Measurements from ENCODE around the gene C11orf54. TPM values are rescaled to one million over a fixed set of nuclear protein-coding genes. Genes with fewer than 3 reads are reported as not detected.

Gene C11orf54
- polyA plus RNA-seq, 3 donors, result 8.3 to 23.6 (median 14.1) TPM

GRCh38 chr11:93775289-93775688 is 33.8 kb downstream of the C11orf54 start:
- H3K36me3 ChIP-seq (replicated peaks in 1 of 2; ENCODE audit: control insufficient read depth in 1 of 2, insufficient read depth in 2 of 2, low read length in 2 of 2), result no peaks in the 10 kb centered on the region
- Mint-ChIP-seq H3K4me1 (peaks cover 13% of the 10 kb centered on the region), H3K4me3 (no peak overlapping the region), H3K27ac (peak overlapping the region in 3 of 7 donors; percentile 63 to 86 (median 70)), H3K27me3 (ENCODE audit: low read depth in 3 of 3) (no peaks in the 10 kb centered on the region), H3K36me3 (peaks cover 0 to 1% of the 10 kb centered on the region in 2 donors), H3K9me3 (peaks cover 7 to 13% (median 10%) of the 10 kb centered on the region in 7 donors)
- H3K79me2 ChIP-seq (ENCODE audit: insufficient read depth, low read length), result no peaks in the 10 kb centered on the region
- no peak overlapping the region for H3K27ac ChIP-seq (ENCODE audit: low read depth in 1 of 2, low read length in 2 of 2)
- H3K4me1 ChIP-seq (ENCODE audit: control insufficient read depth in 1 of 2, insufficient read depth in 2 of 2, low read length in 2 of 2), result peaks cover 12 to 15% of the 10 kb centered on the region in 2 donors
- peaks cover 6 to 15% of the 10 kb centered on the region in 2 donors for H3K9me3 ChIP-seq (replicated peaks in 1 of 2; ENCODE audit: control insufficient read depth in 1 of 2, insufficient read depth in 1 of 2, low read length in 2 of 2)
- TF ChIP-seq, protein P1, sequence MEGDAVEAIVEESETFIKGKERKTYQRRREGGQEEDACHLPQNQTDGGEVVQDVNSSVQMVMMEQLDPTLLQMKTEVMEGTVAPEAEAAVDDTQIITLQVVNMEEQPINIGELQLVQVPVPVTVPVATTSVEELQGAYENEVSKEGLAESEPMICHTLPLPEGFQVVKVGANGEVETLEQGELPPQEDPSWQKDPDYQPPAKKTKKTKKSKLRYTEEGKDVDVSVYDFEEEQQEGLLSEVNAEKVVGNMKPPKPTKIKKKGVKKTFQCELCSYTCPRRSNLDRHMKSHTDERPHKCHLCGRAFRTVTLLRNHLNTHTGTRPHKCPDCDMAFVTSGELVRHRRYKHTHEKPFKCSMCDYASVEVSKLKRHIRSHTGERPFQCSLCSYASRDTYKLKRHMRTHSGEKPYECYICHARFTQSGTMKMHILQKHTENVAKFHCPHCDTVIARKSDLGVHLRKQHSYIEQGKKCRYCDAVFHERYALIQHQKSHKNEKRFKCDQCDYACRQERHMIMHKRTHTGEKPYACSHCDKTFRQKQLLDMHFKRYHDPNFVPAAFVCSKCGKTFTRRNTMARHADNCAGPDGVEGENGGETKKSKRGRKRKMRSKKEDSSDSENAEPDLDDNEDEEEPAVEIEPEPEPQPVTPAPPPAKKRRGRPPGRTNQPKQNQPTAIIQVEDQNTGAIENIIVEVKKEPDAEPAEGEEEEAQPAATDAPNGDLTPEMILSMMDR (IDR thresholded peaks at IDR 0.05), result peak; percentile 13
- H3K4me2 ChIP-seq (replicated peaks; ENCODE audit: extremely low read depth, low read length, poor library complexity, severe bottlenecking), result no peak overlapping the region
- H3K9ac ChIP-seq (ENCODE audit: insufficient read depth, low read length, poor library complexity, severe bottlenecking), result no peak overlapping the region
- H3K4me3 ChIP-seq (replicated peaks in 1 of 3; ENCODE audit: low read depth in 2 of 3, low read length in 3 of 3), result no peak overlapping the region
- WGBS (ENCODE audit: insufficient coverage), result no CpG with 5 or more reads among the region's 2 CpGs
- H3K27me3 ChIP-seq (ENCODE audit: control insufficient read depth in 2 of 2, insufficient read depth in 2 of 2, low read length in 2 of 2), result no peaks in the 10 kb centered on the region
- DNase-seq, result peak; percentile 4 to 13 (median 6)
- H2AFZ ChIP-seq (ENCODE audit: insufficient read depth, low read depth, low read length, poor library complexity, severe bottlenecking), result no peak overlapping the region
- no peaks in the 10 kb centered on the region for H4K20me1 ChIP-seq (ENCODE audit: insufficient read depth, low read length)
- intact Hi-C loops (cut with micrococcal nuclease), result no loop called here

DNA sequence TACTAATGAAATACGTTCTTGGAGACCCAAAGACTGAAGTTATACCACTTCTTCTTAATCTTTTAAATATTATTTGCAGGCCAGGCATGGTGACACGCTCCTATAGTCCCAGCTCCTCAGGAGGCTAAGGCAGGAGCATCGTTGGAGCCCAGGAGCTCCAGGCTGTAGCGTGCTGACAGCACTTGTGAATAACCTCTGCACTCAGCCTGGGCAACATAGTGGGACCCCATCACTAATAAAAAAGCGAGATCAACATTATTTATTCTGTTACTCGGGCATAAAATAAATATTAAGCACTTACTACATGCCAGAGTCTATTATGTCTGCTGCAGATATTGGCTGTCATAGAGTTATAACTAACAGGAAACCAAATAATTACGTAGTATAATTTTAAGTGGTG is 41.9 kb downstream of the C11orf54 start:
- H3K4me2 ChIP-seq (replicated peaks; ENCODE audit: extremely low read depth, low read length, poor library complexity, severe bottlenecking), result peak overlapping the region; percentile 93
- H3K36me3 ChIP-seq (replicated peaks in 1 of 2; ENCODE audit: control insufficient read depth in 1 of 2, insufficient read depth in 2 of 2, low read length in 2 of 2), result peaks cover 7 to 9% of the 10 kb centered on the region in 2 donors
- peaks cover 47% of the 10 kb centered on the region for H3K79me2 ChIP-seq (ENCODE audit: insufficient read depth, low read length)
- WGBS (ENCODE audit: insufficient coverage), result 84% methylated on average over 3 of the region's 7 CpGs
- H3K36me3 Mint-ChIP-seq, result peaks cover 2 to 19% of the 10 kb centered on the region in 2 donors
- H3K27me3 ChIP-seq (ENCODE audit: control insufficient read depth in 2 of 2, insufficient read depth in 2 of 2, low read length in 2 of 2), result no peaks in the 10 kb centered on the region
- peak overlapping the region in 2 of 3 experiments; percentile 95 to 97 for H3K4me3 ChIP-seq (replicated peaks in 1 of 3; ENCODE audit: low read depth in 2 of 3, low read length in 3 of 3)
- peak overlapping the region; percentile 96 to 98 for H3K4me3 Mint-ChIP-seq
- DNase-seq, result no peak
- no peak overlapping the region for H3K9ac ChIP-seq (ENCODE audit: insufficient read depth, low read length, poor library complexity, severe bottlenecking)
- no peaks in the 10 kb centered on the region for H3K9me3 ChIP-seq (replicated peaks in 1 of 2; ENCODE audit: control insufficient read depth in 1 of 2, insufficient read depth in 1 of 2, low read length in 2 of 2)
- H3K4me1 ChIP-seq (ENCODE audit: control insufficient read depth in 1 of 2, insufficient read depth in 2 of 2, low read length in 2 of 2), result peaks cover 16 to 34% of the 10 kb centered on the region in 2 donors
- peak overlapping the region; percentile 92 for H2AFZ ChIP-seq (ENCODE audit: insufficient read depth, low read depth, low read length, poor library complexity, severe bottlenecking)
- H3K4me1 Mint-ChIP-seq, result peaks cover 33% of the 10 kb centered on the region
- H3K27ac ChIP-seq (ENCODE audit: low read depth in 1 of 2, low read length in 2 of 2), result no peak overlapping the region
- no peaks in the 10 kb centered on the region for H3K27me3 Mint-ChIP-seq (ENCODE audit: low read depth in 3 of 3)
- peaks cover 40% of the 10 kb centered on the region for H4K20me1 ChIP-seq (ENCODE audit: insufficient read depth, low read length)
- TF ChIP-seq, protein P1 (IDR thresholded peaks at IDR 0.05), result no peak
- peaks cover 0 to 4% (median 0%) of the 10 kb centered on the region in 7 donors for H3K9me3 Mint-ChIP-seq
- intact Hi-C loops (cut with micrococcal nuclease), result loop anchor here (5.0 kb wide), 2 partner anchors 41 to 546 kb away; partner anchors contain the start of genes C11orf54 (in 2 of the 2) and TAF1D (in 2 of the 2)
- peak overlapping the region in 1 of 7 donors; percentile 89 for H3K27ac Mint-ChIP-seq

Measured in CD14-positive monocyte (primary cell).